ENCODE data around the gene ZNF296. TPM values are rescaled to one million over a fixed set of nuclear protein-coding genes. Genes with fewer than 3 reads are reported as not detected.

The ZNF296 gene
- total RNA-seq, 2 experiments from 2014 or later = 1.1 to 1.4 TPM

DNA sequence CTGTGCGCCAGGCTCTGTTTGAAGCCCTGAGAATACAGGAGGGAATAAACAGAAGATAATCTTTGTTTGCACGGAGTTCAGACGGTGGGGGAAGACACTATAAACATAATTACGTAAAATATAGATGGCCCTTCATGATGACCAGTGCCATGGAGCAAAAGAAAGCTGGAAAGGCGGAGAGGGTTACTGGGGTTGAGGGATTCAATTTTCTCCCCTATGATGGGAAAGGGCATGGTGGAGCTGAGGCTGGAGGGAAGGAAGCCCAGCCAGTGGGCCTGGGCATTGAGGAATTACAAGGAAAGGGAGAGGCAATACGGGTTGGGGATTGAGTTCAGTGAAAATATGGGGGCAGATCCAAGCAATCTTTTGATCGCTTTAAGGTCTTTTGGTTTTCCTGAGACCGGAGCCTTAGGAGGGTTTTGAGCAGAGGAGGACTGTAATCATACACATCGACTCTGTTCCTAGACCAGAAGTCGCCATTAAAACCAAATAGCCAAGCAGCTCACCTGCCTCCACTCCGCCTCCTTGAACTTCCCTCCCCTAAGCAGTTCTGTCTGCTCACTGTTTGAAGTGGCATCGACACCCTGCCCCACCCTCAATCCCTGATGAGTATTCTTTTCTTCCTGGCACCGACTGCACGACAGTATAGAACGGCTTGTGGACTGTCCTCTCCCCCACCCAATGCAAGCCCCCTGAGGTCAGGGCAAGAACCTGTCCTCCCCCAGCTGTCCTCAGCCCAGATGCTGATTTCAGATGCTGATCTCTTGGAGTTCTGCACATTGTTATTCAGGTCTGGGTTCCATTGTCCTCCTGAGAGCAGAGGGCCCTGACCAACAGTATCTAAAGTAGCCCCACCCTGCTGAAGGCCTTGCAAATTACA lies 813 bp upstream of the ZNF296 start:
- H3K9me3 Mint-ChIP-seq = no peaks in the 10 kb centered on the region
- peak; percentile 16 for DNase-seq
- peak overlapping the region; percentile 81 for H3K4me3 Mint-ChIP-seq
- intact Hi-C loops (cut with micrococcal nuclease) = loop anchor here (1.0 to 5.0 kb wide), 5 partner anchors 14 to 122 kb away; partner anchors contain the start of genes BLOC1S3, CLPTM1, RELB and TRAPPC6A
- CTCF ChIA-PET = interaction anchor here (1.7 kb wide), 1 partner anchor 18 kb away, joined by 3 read pairs; no protein-coding TSS in a partner anchor
- H3K27me3 Mint-ChIP-seq (ENCODE audit: low read depth) = no peaks in the 10 kb centered on the region
- peaks cover 12% of the 10 kb centered on the region for H3K36me3 Mint-ChIP-seq (ENCODE audit: low read depth)
- H3K27ac Mint-ChIP-seq = no peak overlapping the region
- H3K4me1 Mint-ChIP-seq (ENCODE audit: low read depth) = peaks cover 46% of the 10 kb centered on the region

DNA sequence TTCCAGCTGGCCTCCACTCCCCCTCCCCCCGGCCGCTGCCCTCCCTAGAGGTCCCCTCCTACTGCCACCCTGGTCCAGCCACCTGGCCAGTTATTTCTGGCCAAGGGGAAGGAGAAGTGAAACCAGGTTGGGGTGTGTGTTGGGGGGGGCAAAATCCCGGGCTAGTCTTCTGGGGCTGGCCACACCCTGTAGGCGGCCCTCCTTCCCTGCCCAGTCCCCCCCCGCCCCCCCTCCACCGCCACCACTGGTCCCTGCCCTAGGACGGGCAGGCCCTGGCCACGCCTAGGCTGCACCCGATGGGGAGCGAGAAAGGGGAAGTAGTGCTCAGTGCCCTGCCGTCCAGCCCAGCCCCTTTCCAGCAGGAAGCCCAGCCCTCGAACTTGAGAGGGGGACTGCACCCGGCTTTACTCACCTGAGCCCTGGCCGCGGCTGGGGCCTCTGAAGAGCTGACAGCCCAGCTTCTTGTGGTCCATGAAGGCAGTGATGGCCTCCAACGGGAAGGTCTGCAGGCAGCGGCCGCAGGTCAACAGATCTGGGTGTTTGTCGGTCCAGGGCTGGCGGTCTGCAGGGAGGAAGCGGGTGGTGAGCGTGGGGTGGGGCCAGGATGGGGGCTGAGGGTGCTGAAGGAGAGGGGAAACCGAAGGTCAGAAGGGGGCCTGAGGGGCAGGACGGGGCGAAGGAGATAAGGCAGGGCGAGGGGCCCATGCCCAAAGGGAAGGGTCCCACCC lies 813 bp downstream of the ZNF296 start:
- DNase-seq = peak; percentile 64
- H3K27ac Mint-ChIP-seq = peak overlapping the region; percentile 26
- peaks cover 33% of the 10 kb centered on the region for H3K4me1 Mint-ChIP-seq (ENCODE audit: low read depth)
- CTCF ChIA-PET = interaction anchor here (0.7 to 1.4 kb wide), 4 partner anchors 16 to 86 kb away, joined by 3 to 5 read pairs (median 4); no protein-coding TSS in a partner anchor
- intact Hi-C loops (cut with micrococcal nuclease) = loop anchor here (1.0 to 5.0 kb wide), 5 partner anchors 16 to 120 kb away; partner anchors contain the start of genes BLOC1S3, CLPTM1, RELB and TRAPPC6A
- H3K9me3 Mint-ChIP-seq = no peaks in the 10 kb centered on the region
- peak overlapping the region; percentile 81 for H3K4me3 Mint-ChIP-seq
- H3K27me3 Mint-ChIP-seq (ENCODE audit: low read depth) = no peaks in the 10 kb centered on the region
- peaks cover 7% of the 10 kb centered on the region for H3K36me3 Mint-ChIP-seq (ENCODE audit: low read depth)

DNA sequence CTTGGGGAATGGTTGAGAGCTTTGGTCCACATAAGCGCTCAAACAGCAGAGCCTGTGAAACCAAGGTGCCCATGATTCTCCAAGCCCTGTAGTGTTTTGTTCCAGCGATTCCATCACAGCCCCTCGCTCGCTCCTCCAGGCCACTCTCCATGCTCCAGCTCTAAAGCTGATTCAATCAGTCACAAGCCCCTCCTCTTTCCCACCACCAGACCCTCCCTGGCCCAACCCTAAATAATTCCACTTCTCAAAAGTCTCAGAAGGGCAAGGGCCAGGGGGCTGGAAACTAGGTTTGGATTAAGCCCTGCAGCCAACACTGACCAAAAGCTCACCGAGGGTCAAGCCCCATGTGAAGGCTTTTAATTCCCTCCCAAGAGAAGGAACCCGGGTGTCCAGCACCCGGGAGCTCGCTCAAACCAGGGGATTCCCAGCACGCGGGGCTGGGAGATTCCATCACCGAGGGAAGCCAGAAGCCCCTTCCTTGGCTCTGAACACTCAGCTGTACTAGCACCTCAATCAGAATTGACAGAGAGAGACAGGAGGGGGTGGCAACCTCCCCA lies 1.5 kb downstream of the ZNF296 start:
- Mint-ChIP-seq H3K4me3 (peak overlapping the region; percentile 52), H3K36me3 (ENCODE audit: low read depth) (peaks cover 11% of the 10 kb centered on the region), H3K4me1 (ENCODE audit: low read depth) (peaks cover 26% of the 10 kb centered on the region), H3K9me3 (no peaks in the 10 kb centered on the region), H3K27ac (no peak overlapping the region), H3K27me3 (ENCODE audit: low read depth) (no peaks in the 10 kb centered on the region)
- intact Hi-C loops (cut with micrococcal nuclease) = loop anchor here (5.0 kb wide), 3 partner anchors 42 to 102 kb away; partner anchors contain the start of genes BLOC1S3, RELB and TRAPPC6A
- no peak for DNase-seq
- CTCF ChIA-PET = interaction anchor here (0.7 to 1.4 kb wide), 4 partner anchors 15 to 86 kb away, joined by 3 to 5 read pairs (median 4); no protein-coding TSS in a partner anchor

DNA sequence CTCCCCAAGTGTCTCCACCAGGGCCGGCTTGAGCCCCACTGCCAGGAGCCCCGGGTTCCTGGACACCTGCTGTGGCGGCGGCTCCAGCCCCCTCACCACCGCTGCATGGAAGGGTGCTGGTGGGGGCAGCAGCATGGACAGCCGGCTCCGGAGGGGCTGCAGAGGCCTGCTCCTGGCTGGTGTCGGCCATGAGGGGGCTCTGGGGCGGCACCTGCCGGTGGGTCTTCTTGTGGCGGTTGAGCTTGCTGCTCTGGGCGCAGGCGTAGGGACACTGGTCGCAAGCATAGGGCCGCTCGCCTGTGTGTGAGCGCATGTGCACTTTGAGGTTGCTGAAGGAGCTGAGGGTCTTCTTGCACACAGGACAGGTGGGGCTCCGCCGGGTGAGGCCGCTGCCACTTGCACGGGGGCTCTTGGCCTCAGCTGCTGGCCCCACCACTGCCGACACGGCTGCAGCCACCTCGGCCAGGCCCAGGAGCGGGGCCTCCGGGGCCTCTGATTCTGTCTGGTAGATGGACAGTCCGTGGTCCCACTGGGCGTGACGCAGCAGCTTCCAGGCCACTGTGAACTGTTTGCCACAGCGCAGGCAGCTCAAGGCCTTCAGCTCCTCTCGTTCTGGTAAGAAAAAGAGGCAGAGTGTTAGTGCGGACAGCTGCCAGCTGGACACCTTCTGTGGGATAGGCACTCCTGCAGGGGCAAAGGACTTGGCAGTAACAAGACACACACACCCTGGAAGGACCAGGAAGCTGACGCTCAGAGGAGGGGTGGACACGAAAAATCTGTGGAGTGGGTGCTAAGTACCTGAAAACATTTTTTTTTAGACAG lies 4.1 kb downstream of the ZNF296 start:
- DNase-seq = no peak
- Mint-ChIP-seq H3K36me3 (ENCODE audit: low read depth) (peaks cover 14% of the 10 kb centered on the region), H3K9me3 (no peaks in the 10 kb centered on the region), H3K27ac (no peak overlapping the region), H3K4me1 (ENCODE audit: low read depth) (peaks cover 14% of the 10 kb centered on the region), H3K27me3 (ENCODE audit: low read depth) (no peaks in the 10 kb centered on the region), H3K4me3 (no peak overlapping the region)
- CTCF ChIA-PET = no interaction called here
- intact Hi-C loops (cut with micrococcal nuclease) = no loop called here

DNA sequence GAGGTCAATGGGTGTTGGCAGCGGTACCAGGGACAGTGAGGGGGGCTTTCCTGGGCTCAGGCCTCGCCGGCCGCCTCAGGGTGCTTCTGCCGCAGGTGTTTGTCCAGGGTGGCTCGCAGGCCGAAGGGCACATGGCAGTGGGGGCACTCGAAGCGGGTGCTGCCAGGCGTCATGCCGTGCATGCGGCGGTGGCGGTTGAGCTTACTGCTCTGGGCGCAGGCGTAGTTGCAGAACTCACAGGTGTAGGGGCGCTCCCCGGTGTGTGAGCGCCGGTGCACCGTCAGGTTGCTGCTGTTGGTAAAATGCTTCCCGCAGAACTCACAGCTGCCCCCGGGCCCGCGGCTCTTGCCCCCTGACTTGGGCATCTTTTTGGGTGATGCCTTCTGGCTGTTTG lies 4.7 kb downstream of the ZNF296 start:
- intact Hi-C loops (cut with micrococcal nuclease) = no loop called here
- CTCF ChIA-PET = no interaction called here
- Mint-ChIP-seq H3K4me1 (ENCODE audit: low read depth) (peaks cover 7% of the 10 kb centered on the region), H3K27ac (no peak overlapping the region), H3K9me3 (no peaks in the 10 kb centered on the region), H3K4me3 (no peak overlapping the region), H3K36me3 (ENCODE audit: low read depth) (peaks cover 19% of the 10 kb centered on the region), H3K27me3 (ENCODE audit: low read depth) (no peaks in the 10 kb centered on the region)
- no peak for DNase-seq

DNA sequence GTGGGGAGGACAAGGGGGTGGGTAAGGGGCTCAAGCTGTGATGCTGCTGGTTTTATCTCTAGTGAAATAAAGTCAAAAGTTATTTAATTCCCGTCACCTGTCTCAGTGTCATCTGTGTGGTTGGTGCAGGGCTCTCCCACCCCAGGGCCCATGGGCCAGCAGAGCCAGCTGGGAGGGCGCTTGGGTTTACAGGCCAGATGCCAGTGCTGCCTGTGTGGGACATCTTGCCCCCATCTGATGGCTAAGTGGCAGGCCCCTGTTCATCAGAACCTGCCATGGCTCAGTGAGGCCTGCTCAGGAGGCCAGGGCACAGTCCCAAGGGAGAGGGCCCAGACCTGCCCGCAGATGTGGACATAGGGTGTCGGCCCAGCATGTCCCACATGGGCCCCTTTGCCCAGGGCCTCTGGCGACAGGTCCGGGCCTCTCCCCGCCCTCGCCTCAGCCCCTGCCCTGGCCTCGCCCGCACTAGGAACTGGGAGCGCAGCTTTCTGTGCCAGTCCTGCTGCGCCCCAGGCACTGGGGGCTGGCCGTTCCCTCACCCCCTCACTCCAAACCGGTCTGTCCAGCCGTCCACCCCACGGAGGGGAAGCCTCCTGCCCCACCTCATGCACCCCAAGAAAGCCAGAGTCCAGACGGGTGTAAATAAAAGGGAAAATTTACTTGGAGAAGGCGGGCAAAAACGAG lies 5.3 kb downstream of the ZNF296 start:
- CTCF ChIA-PET = no interaction called here
- no peaks in the 10 kb centered on the region for H3K9me3 Mint-ChIP-seq
- no peak for DNase-seq
- intact Hi-C loops (cut with micrococcal nuclease) = no loop called here
- H3K4me1 Mint-ChIP-seq (ENCODE audit: low read depth) = peaks cover 6% of the 10 kb centered on the region
- no peak overlapping the region for H3K27ac Mint-ChIP-seq
- no peak overlapping the region for H3K4me3 Mint-ChIP-seq
- H3K27me3 Mint-ChIP-seq (ENCODE audit: low read depth) = no peaks in the 10 kb centered on the region
- peaks cover 19% of the 10 kb centered on the region for H3K36me3 Mint-ChIP-seq (ENCODE audit: low read depth)

DNA sequence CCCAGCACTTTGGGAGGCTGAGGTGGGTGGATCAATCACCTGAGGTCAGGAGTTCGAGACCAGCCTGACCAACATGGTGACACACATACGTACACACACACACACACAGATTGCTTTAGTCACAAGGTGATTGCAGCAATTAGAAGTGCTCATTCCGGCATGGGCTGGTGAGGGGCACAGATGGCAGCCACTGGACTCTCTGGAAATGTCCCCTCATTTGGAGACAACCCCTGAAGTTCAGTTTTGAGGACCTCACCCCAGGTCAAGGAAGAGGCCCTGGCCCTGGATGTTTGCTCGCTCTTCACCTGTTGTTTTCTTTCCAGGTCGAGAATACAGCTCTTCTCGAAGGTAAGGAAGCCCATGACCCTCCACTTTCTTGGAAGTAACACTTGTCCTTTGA lies 6.1 kb downstream of the ZNF296 start:
- H3K27me3 Mint-ChIP-seq (ENCODE audit: low read depth) = no peaks in the 10 kb centered on the region
- peaks cover 6% of the 10 kb centered on the region for H3K4me1 Mint-ChIP-seq (ENCODE audit: low read depth)
- no peak overlapping the region for H3K4me3 Mint-ChIP-seq
- DNase-seq = no peak
- H3K36me3 Mint-ChIP-seq (ENCODE audit: low read depth) = peaks cover 21% of the 10 kb centered on the region
- no peaks in the 10 kb centered on the region for H3K9me3 Mint-ChIP-seq
- intact Hi-C loops (cut with micrococcal nuclease) = no loop called here
- CTCF ChIA-PET = no interaction called here
- no peak overlapping the region for H3K27ac Mint-ChIP-seq

DNA sequence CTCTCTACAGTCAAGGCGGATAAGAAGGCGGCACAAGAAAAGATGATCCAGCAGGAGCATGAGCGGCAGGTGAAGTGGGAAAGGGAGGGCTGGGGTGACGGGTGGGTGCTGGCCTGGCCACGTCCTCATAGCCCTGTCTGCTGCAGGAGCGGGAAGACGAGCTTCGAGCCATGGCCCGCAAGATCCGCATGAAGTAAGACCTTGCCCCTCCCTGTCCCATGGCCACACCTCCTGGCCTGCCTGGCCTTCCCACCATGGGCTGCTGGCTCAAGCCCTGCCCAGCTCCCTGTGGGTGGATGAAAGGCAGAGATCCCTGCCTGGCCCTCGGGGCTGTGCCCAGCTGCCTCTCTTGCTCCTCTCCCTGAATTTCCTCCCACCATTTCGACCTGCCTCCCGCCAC lies 7.2 kb downstream of the ZNF296 start:
- Mint-ChIP-seq H3K36me3 (ENCODE audit: low read depth) (peaks cover 23% of the 10 kb centered on the region), H3K4me3 (no peak overlapping the region), H3K4me1 (ENCODE audit: low read depth) (no peaks in the 10 kb centered on the region), H3K9me3 (no peaks in the 10 kb centered on the region), H3K27ac (no peak overlapping the region), H3K27me3 (ENCODE audit: low read depth) (no peaks in the 10 kb centered on the region)
- no peak for DNase-seq
- CTCF ChIA-PET = interaction anchor here (1.4 kb wide), 1 partner anchor 56 kb away, joined by 3 read pairs; no protein-coding TSS in a partner anchor
- intact Hi-C loops (cut with micrococcal nuclease) = no loop called here

DNA sequence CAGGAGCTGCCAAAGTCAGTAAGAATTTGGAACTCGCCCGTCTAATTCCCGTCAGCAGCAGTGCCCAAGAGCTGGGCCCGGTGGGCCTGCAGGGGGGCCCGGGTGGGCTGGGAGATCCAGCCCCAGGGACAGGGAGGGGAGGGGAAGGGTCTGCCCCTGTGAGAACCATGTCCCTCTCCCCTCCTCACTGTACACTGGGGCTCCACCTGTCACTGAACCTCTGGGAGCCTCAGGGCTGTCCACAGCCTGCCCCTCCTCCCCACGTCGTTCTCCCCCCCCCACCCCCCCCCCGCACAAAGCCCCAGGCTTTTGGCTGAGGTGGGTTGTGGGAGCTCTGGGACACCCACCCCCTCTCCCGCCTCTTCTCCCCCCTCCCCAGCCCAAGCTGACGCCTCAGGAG lies 8.2 kb downstream of the ZNF296 start:
- DNase-seq = no peak
- Mint-ChIP-seq H3K27me3 (ENCODE audit: low read depth) (no peaks in the 10 kb centered on the region), H3K4me3 (no peak overlapping the region), H3K9me3 (no peaks in the 10 kb centered on the region), H3K4me1 (ENCODE audit: low read depth) (no peaks in the 10 kb centered on the region), H3K36me3 (ENCODE audit: low read depth) (peaks cover 25% of the 10 kb centered on the region), H3K27ac (no peak overlapping the region)
- intact Hi-C loops (cut with micrococcal nuclease) = no loop called here
- CTCF ChIA-PET = interaction anchor here (1.4 kb wide), 1 partner anchor 57 kb away, joined by 3 read pairs; no protein-coding TSS in a partner anchor

DNA sequence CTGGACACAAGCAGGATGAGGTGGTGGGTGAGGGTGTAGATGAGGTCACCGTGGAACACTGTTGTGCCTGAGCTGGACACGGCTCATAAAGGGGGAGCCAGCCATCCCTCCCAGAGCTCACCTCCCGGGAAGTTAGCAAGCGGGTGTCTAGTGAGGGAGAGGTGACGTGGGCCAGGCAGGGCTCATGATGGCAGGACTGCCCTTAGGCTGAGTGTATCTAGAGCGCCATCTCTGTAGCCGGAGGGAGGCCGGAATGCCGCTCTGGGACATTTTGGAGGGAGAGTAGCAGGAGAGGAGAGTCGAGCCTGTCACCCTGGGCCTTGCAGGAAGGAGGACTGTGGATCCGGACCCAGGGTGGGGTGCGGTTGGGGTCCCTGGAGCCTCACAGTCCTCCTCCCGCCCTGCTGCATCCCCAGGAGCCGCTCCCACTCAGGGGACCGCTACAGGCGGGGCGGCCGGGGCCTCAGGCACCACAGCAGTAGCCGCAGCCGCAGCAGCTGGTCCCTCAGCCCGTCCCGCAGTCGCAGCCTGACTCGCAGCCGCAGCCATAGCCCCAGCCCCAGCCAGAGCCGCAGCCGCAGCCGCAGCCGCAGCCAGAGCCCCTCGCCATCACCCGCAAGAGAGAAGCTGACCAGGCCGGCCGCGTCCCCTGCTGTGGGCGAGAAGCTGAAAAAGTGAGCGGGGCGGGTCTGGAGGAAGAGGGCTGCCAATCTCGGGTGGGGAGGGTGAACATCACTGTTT lies 9.2 kb downstream of the ZNF296 start:
- peaks cover 26% of the 10 kb centered on the region for H3K36me3 Mint-ChIP-seq (ENCODE audit: low read depth)
- no peak for DNase-seq
- no peak overlapping the region for H3K4me3 Mint-ChIP-seq
- H3K4me1 Mint-ChIP-seq (ENCODE audit: low read depth) = no peaks in the 10 kb centered on the region
- H3K27ac Mint-ChIP-seq = no peak overlapping the region
- CTCF ChIA-PET = interaction anchor here (1.0 kb wide), 1 partner anchor 115 kb away, joined by 4 read pairs; no protein-coding TSS in a partner anchor
- intact Hi-C loops (cut with micrococcal nuclease) = no loop called here
- H3K27me3 Mint-ChIP-seq (ENCODE audit: low read depth) = no peaks in the 10 kb centered on the region
- H3K9me3 Mint-ChIP-seq = no peaks in the 10 kb centered on the region

All from activated naive CD4-positive, alpha-beta T cell treated with anti-CD3 and anti-CD28 coated beads for 36 hours (primary cell).